B cell (primary cell): ENCODE data around the gene MRPS24. TPM values are rescaled to one million over a fixed set of nuclear protein-coding genes. Genes with fewer than 3 reads are reported as not detected.

Experiments used
- ATAC-seq: fragments of 200-7000 bp; cut with Tn5 transposase; one replicate; pipeline ENCODE4 v1.10.0; 2021; ENCODE audit warnings: low read depth, mild to moderate bottlenecking, moderate number of reproducible peaks, moderate library complexity
- CTCF ChIA-PET: fragments of 350-600 bp; sonication (Branson Sonifier 250); formaldehyde crosslinking; loops from one replicate; lab custom pipeline; 2021; ENCODE audit warnings: antibody characterized with exemption, inconsistent platforms; lab: Charles Lee
- POLR2A ChIA-PET: fragments of 350-600 bp; sonication (Branson Sonifier 250); formaldehyde crosslinking; loops from one replicate; lab custom pipeline; 2021; ENCODE audit warnings: antibody characterized with exemption; lab: Charles Lee
- DNase-seq: peaks from one replicate; pipeline ENCODE4 v3.0.0; 2013
- H2AFZ ChIP-seq: 2 replicates; pipeline ENCODE4 v1.6.1; 2012; ENCODE audit warnings: mild to moderate bottlenecking, low read depth, low read length; ENCODE audit not compliant: insufficient read depth, poor library complexity, severe bottlenecking
- H3K27ac ChIP-seq, 2 donors: 1 replicate in 1 of 2; 2 replicates in 1 of 2; pipeline ENCODE4 v1.5.1; 2012 to 2013; ENCODE audit warnings: low read length in 2 of 2, mild to moderate bottlenecking in 2 of 2, moderate library complexity in 1 of 2
- H3K27me3 ChIP-seq, 4 experiments: fragments of 200-600 bp in 1 of 4; sonication (generic) in 1 of 4; replicated peaks in 1 of 4; 1 replicate in 2 of 4; 2 replicates in 2 of 4; pipeline versions ENCODE4 v1.6.1 to v1.7.0; 2013 to 2016; ENCODE audit warnings: low read length in 3 of 4, mild to moderate bottlenecking in 2 of 4, mixed read lengths in 1 of 4, moderate library complexity in 1 of 4; ENCODE audit not compliant: insufficient read depth in 4 of 4, control insufficient read depth in 3 of 4; ENCODE audit errors: control extremely low read depth in 1 of 4
- H3K36me3 ChIP-seq, 2 experiments: replicated peaks in 1 of 2; 1 replicate in 1 of 2; 2 replicates in 1 of 2; pipeline versions ENCODE4 v1.6.1 to v1.7.1; 2013; ENCODE audit warnings: low read length in 1 of 2; ENCODE audit not compliant: insufficient read depth in 2 of 2, control insufficient read depth in 1 of 2; ENCODE audit errors: control extremely low read depth in 1 of 2, extremely low read depth in 1 of 2
- H3K4me1 ChIP-seq, 2 donors: fragments of 200-600 bp in 1 of 2; sonication (generic) in 1 of 2; 1 replicate in 1 of 2; 2 replicates in 1 of 2; pipeline versions ENCODE4 v1.5.1 to v1.6.1; 2013 to 2017; ENCODE audit warnings: low read length in 2 of 2; ENCODE audit not compliant: control insufficient read depth in 2 of 2, insufficient read depth in 2 of 2
- H3K4me2 ChIP-seq: replicated peaks from 2 replicates; pipeline ENCODE3; 2012; ENCODE audit warnings: mild to moderate bottlenecking, low read depth, low read length; ENCODE audit not compliant: poor library complexity, severe bottlenecking
- H3K4me3 ChIP-seq, 5 experiments: fragments of 200-600 bp in 1 of 5; sonication (generic) in 1 of 5; 1 replicate in 3 of 5; 2 replicates in 2 of 5; pipeline versions ENCODE4 v1.5.1 to v1.7.0; 2011 to 2016; ENCODE audit warnings: low read length in 4 of 5, mild to moderate bottlenecking in 4 of 5, low read depth in 2 of 5, control low read depth in 1 of 5, moderate library complexity in 1 of 5; ENCODE audit not compliant: insufficient read depth in 1 of 5; ENCODE audit errors: control extremely low read depth in 1 of 5, extremely low read depth in 1 of 5
- H3K79me2 ChIP-seq: fragments of 200-600 bp; sonication (generic); one replicate; pipeline ENCODE4 v1.6.0; 2016; ENCODE audit warnings: low read length; ENCODE audit not compliant: control insufficient read depth, insufficient read depth
- H3K9ac ChIP-seq: fragments of 200-600 bp; sonication (generic); 2 replicates; pipeline ENCODE4 v1.6.1; 2017; ENCODE audit warnings: mild to moderate bottlenecking, low read length, moderate library complexity
- H3K9me3 ChIP-seq, 3 donors: one replicate each; pipeline versions ENCODE4 v1.6.1 to v1.7.1; 2013; ENCODE audit warnings: low read length in 2 of 3; ENCODE audit not compliant: control insufficient read depth in 2 of 3, insufficient read depth in 1 of 3; ENCODE audit errors: control extremely low read depth in 1 of 3
- H4K20me1 ChIP-seq: 2 replicates; pipeline ENCODE4 v1.6.0; 2012; ENCODE audit warnings: mild to moderate bottlenecking, low read length; ENCODE audit not compliant: insufficient read depth, control insufficient read depth, poor library complexity, severe bottlenecking
- H3K27ac Mint-ChIP-seq: one replicate; pipeline ENCODE4 v1.8.0; 2021; ENCODE audit warnings: mixed read lengths
- H3K27me3 Mint-ChIP-seq: one replicate; pipeline ENCODE4 v1.8.0; 2021; ENCODE audit warnings: mixed read lengths
- H3K4me1 Mint-ChIP-seq: one replicate; pipeline ENCODE4 v1.8.0; 2021; ENCODE audit warnings: mixed read lengths
- H3K4me3 Mint-ChIP-seq: one replicate; pipeline ENCODE4 v1.8.0; 2021; ENCODE audit warnings: mixed read lengths
- H3K9me3 Mint-ChIP-seq: one replicate; pipeline ENCODE4 v1.8.0; 2022; ENCODE audit warnings: mixed read lengths; ENCODE audit not compliant: insufficient read depth
- CTCF ChIP-seq: fragments of 200-600 bp; IDR thresholded peaks from one replicate; pipeline ENCODE4 v1.8.0; 2022; ENCODE audit warnings: antibody characterized with exemption, mild to moderate bottlenecking
- EZH2 ChIP-seq: IDR thresholded peaks from 2 replicates; pipeline ENCODE4 v1.6.1; 2012; ENCODE audit warnings: borderline replicate concordance, low read depth, mild to moderate bottlenecking, moderate library complexity, low read length; ENCODE audit not compliant: insufficient read depth, poor library complexity, severe bottlenecking
- WGBS: methylation state at CpG from one replicate; pipeline ENCODE4 v1.1.5; 2013; ENCODE audit warnings: missing lambda C conversion rate; ENCODE audit not compliant: insufficient coverage; 5-methylcytosine and 5-hydroxymethylcytosine counted together
- intact Hi-C: fragments of 100-400 bp; cut with micrococcal nuclease; formaldehyde crosslinking; loops from one replicate; pipeline ENCODE4 v1.10.0; 2022
- polyA plus RNA-seq: library from polyadenylated mRNA; depleted of rRNA; stranded (reverse); fragments of >200 nt; gene quantifications from 2 replicates; pipeline ENCODE4 v1.2.3, GENCODE V29; 2012
- total RNA-seq, 2 donors: library from RNA; stranded (reverse); fragments of 120-200 nt in 1 of 2; gene quantifications; 1 replicate in 1 of 2; 2 replicates in 1 of 2; pipeline versions ENCODE4 v1.2.3 to v1.2.4, GENCODE V29; 2013 to 2022

Gene MRPS24
- total and polyA plus RNA-seq, 2 donors (not counting 1 experiment from before 2014, with no cell fraction given), result 54.1 to 102 TPM

- Mint-ChIP-seq H3K27me3 (no peaks in the 10 kb centered on the region), H3K4me3 (no peak overlapping the region), H3K9me3 (no peaks in the 10 kb centered on the region), H3K27ac (no peak overlapping the region), H3K4me1 (peaks cover 11% of the 10 kb centered on the region)
- Histone ChIP-seq H2AFZ (no peak overlapping the region), H3K4me1 (peaks cover 0 to 5% of the 10 kb centered on the region in 2 donors), H4K20me1 (no peaks in the 10 kb centered on the region), H3K4me2 (no peak overlapping the region), H3K79me2 (no peaks in the 10 kb centered on the region), H3K36me3 (peaks cover 0 to 51% of the 10 kb centered on the region in 2 experiments), H3K4me3 (no peak overlapping the region), H3K9me3 (no peaks in the 10 kb centered on the region), H3K27ac (no peak overlapping the region), H3K9ac (no peak overlapping the region), H3K27me3 (no peaks in the 10 kb centered on the region)
- ATAC-seq (no peak), DNase-seq (no peak)
- WGBS, result 100% methylated on average over 5 of the region's 5 CpGs
- POLR2A ChIA-PET, result no interaction called here
- CTCF ChIA-PET, result no interaction called here
- TF ChIP-seq CTCF, result no peak
- TF ChIP-seq EZH2, result no peak
- intact Hi-C loops, result no loop called here
Measured at GRCh38 chr7:43878867-43879266, 9.6 kb upstream of the MRPS24 start.

- no peak overlapping the region for H3K9ac ChIP-seq
- no peak overlapping the region for H3K4me3 ChIP-seq
- H3K4me1 ChIP-seq, result peaks cover 0 to 5% of the 10 kb centered on the region in 2 donors
- Mint-ChIP-seq H3K27me3 (no peaks in the 10 kb centered on the region), H3K4me3 (no peak overlapping the region), H3K27ac (no peak overlapping the region), H3K4me1 (peaks cover 11% of the 10 kb centered on the region), H3K9me3 (no peaks in the 10 kb centered on the region)
- TF ChIP-seq CTCF (no peak), EZH2 (no peak)
- no peaks in the 10 kb centered on the region for H3K79me2 ChIP-seq
- WGBS, result 98% methylated on average over 36 of the region's 38 CpGs
- H3K27me3 ChIP-seq, result no peaks in the 10 kb centered on the region
- no peak overlapping the region for H3K4me2 ChIP-seq
- intact Hi-C loops, result no loop called here
- no peak overlapping the region for H2AFZ ChIP-seq
- peaks cover 0 to 51% of the 10 kb centered on the region in 2 experiments for H3K36me3 ChIP-seq
- ChIA-PET POLR2A (no interaction called here), CTCF (no interaction called here)
- no peak overlapping the region for H3K27ac ChIP-seq
- ATAC-seq, result no peak
- H3K9me3 ChIP-seq, result no peaks in the 10 kb centered on the region
- DNase-seq, result no peak
- H4K20me1 ChIP-seq, result no peaks in the 10 kb centered on the region
Measured at GRCh38 chr7:43877968-43878864, 8.9 kb upstream of the MRPS24 start.
